Lower lobe of right lung (tissue), 2 donors: ENCODE results near the gene ATXN1. TPM values are rescaled to one million over a fixed set of nuclear protein-coding genes. Genes with fewer than 3 reads are reported as not detected.

Experiments used
- ATAC-seq, 2 donors: fragments of 200-7000 bp; cut with Tn5 transposase; one replicate each; pipeline ENCODE4 v1.9.1; 2020 to 2022; ENCODE audit warnings: mild to moderate bottlenecking in 2 of 2, moderate library complexity in 2 of 2
- DNase-seq: peaks from one replicate; pipeline ENCODE4 v3.0.0-alpha.2; 2020
- H3K27ac ChIP-seq: fragments of 200-600 bp; one replicate; pipeline ENCODE4 v1.8.0; 2022
- H3K27me3 ChIP-seq: fragments of 200-600 bp; one replicate; pipeline ENCODE4 v1.8.0; 2022; ENCODE audit warnings: low read depth
- H3K36me3 ChIP-seq: fragments of 200-600 bp; one replicate; pipeline ENCODE4 v1.8.0; 2022; ENCODE audit warnings: mild to moderate bottlenecking
- H3K4me1 ChIP-seq: fragments of 200-600 bp; one replicate; pipeline ENCODE4 v1.8.0; 2022
- H3K4me3 ChIP-seq: fragments of 200-600 bp; one replicate; pipeline ENCODE4 v1.8.0; 2022; ENCODE audit warnings: mild to moderate bottlenecking
- H3K9me3 ChIP-seq: fragments of 200-600 bp; one replicate; pipeline ENCODE4 v1.8.0; 2022
- intact Hi-C: fragments of 100-400 bp; cut with DNase I; formaldehyde crosslinking; loops from one replicate; pipeline ENCODE4 v1.11.0; 2022
- total RNA-seq: library from RNA; stranded (reverse); fragmentation: NEBNext Ultra II Directional; extraction: Animal tissue kit (Norgen Biotek cat#: 25700); gene quantifications from one replicate; pipeline ENCODE4 v1.2.1, GENCODE V29; 2021
- TF ChIP-seq, protein P1 (sequence below): fragments of 200-600 bp; IDR thresholded peaks from one replicate; pipeline ENCODE4 v1.8.0; 2022; ENCODE audit warnings: antibody characterized with exemption, mild to moderate bottlenecking
- donor health status: DM: no; HTN: yes; CAD: no; lungs with severe emphysema.

Gene ATXN1
- total RNA-seq, 1 donor from 2014 or later, result 75.9 TPM

DNA sequence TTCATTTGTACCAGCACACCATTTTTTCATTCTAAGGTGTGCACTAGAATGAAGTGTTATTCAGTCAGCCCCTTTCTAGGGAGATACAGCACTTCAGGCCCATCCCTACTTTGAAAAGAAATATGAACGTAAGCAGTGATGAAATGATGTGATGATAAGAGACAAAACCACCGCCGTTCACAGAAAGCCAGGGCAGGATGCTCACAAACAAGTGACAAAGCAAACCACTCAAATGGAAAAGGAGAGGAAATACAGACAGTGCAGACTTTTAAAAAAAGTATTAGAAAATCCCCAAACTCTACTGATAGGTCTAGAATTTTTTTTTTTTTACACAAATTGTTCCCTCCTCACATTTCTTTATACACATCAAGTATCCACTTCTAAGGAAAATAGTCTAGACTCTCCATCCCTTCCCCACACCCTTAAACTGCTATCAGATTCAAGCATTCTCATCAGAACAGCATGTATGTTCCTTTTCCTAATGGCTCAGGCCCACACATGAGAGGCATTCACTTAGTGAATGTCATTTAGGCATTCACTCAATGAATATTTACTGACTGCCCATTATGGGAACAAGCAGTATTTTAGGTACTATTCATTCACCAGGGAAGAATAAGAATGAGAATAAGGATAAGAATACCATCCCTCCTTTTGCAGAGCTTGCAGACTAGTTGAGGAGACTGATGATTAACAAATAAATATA, 279.4 kb downstream of the ATXN1 start:
- no peak overlapping the region for H3K27ac ChIP-seq
- peaks cover 14% of the 10 kb centered on the region for H3K36me3 ChIP-seq
- H3K27me3 ChIP-seq, result no peaks in the 10 kb centered on the region
- DNase-seq, result no peak
- H3K4me3 ChIP-seq, result no peak overlapping the region
- peaks cover 2% of the 10 kb centered on the region for H3K4me1 ChIP-seq
- TF ChIP-seq, protein P1, sequence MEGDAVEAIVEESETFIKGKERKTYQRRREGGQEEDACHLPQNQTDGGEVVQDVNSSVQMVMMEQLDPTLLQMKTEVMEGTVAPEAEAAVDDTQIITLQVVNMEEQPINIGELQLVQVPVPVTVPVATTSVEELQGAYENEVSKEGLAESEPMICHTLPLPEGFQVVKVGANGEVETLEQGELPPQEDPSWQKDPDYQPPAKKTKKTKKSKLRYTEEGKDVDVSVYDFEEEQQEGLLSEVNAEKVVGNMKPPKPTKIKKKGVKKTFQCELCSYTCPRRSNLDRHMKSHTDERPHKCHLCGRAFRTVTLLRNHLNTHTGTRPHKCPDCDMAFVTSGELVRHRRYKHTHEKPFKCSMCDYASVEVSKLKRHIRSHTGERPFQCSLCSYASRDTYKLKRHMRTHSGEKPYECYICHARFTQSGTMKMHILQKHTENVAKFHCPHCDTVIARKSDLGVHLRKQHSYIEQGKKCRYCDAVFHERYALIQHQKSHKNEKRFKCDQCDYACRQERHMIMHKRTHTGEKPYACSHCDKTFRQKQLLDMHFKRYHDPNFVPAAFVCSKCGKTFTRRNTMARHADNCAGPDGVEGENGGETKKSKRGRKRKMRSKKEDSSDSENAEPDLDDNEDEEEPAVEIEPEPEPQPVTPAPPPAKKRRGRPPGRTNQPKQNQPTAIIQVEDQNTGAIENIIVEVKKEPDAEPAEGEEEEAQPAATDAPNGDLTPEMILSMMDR, result no peak
- ATAC-seq, result peak in 1 of 2 donors; percentile 45
- intact Hi-C loops, result no loop called here
- H3K9me3 ChIP-seq, result no peaks in the 10 kb centered on the region

DNA sequence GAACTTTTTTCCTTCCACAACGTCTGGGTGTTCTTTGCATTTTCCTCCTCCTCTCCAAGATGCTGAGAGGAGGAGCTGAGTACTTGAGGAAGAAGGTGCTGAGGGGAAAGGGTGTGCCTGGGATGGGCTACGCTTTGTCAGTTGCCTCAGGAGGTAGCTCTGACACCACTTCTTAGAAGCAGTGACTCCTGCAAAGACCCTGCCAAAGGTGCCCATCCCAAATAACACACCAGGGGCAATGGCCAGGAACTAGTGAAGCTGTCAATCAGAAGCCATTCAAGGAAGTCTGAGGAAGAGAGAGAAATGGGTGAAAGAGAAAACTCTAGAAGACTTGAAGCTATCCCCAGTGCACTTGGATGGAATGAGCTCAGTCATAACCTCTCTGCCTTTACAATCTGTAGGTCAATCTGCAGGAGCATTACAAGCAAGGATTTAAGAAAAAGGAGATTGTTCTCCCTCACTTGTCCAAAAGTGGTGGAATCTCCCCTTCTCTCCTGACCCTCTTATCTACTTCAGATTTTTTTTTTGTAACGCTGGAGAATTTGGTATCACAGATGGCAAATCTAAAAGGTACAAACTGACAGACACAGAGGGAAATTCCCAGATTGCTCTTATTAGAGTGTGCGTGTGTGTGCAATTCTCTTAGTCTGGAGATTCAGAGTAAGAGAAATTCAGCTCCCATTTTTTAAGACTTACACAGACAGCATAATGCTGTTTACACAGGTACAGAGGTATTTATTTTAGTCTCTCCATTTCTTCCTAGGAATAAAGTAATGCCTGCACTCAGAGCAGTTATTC, 280.3 kb downstream of the ATXN1 start:
- TF ChIP-seq, protein P1, result no peak
- intact Hi-C loops, result no loop called here

DNA sequence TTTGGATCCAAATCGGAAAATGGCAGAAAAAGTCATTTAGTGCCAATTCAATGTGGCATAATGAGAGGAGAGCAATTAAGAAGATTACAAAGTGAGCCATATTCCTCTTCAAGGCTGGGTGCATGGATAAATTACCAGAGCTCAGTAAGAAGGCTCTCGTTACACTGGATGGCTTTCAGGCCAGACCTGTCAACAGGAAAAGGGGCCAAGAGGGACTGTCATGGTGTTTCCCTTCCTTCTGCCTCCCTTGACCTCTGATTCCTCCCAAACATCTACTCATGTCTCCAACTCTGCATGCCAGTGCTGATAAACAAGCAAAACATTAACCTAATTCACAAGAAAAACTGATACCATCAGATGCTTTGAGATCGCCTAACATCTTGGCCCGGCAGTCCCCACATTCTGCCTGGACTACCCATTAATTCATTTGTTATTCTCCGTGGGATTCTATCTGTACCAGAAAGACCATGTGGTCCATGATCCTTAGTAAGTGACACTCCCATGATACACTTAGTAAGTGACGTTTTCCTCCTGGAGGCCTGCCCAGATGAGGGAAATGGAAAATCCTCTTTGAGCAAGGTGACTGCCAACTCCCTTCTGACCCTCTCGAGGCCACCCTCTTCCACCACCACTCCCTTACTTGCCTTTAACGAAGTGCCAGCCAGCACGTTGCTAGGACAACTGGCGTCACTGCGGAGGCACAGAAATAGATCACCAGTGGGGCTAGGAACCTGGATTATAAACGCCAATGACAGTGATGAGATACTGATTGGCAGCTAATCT, 283.7 kb downstream of the ATXN1 start:
- DNase-seq, result peak; percentile 56
- Histone ChIP-seq H3K36me3 (no peaks in the 10 kb centered on the region), H3K4me1 (peaks cover under 1% of the 10 kb centered on the region), H3K4me3 (no peak overlapping the region), H3K27ac (no peak overlapping the region), H3K27me3 (no peaks in the 10 kb centered on the region), H3K9me3 (no peaks in the 10 kb centered on the region)
- intact Hi-C loops, result no loop called here
- ATAC-seq, result peak; percentile 72 to 79
- TF ChIP-seq, protein P1, result no peak

More for the DNA sequence above, 280.3 kb downstream of the ATXN1 start:
- ATAC-seq (no peak), DNase-seq (no peak)
- Histone ChIP-seq H3K9me3 (no peaks in the 10 kb centered on the region), H3K36me3 (peaks cover 14% of the 10 kb centered on the region), H3K27ac (no peak overlapping the region), H3K4me1 (no peaks in the 10 kb centered on the region), H3K27me3 (no peaks in the 10 kb centered on the region), H3K4me3 (no peak overlapping the region)

DNA sequence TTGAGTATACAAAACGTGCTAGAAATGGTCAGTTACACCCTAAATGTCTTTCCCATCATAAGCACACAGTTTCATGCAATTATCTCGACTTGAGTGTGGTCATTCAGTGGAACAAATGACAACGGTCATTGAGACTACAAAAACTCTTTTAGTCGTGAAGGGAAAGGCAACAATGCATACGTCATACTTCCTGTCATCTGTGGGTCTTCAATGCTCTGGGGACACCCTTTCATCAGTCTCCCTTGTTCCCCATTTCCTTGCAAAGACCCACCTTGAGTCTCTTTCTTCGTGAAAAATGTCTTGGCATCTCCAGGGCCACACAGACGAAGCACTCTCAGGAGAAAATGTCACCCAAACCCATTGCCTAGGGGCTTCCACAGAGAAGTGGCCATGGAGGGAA, 284.4 kb downstream of the ATXN1 start:
- no peak for DNase-seq
- Histone ChIP-seq H3K4me1 (peaks cover 7% of the 10 kb centered on the region), H3K27me3 (no peaks in the 10 kb centered on the region), H3K9me3 (no peaks in the 10 kb centered on the region), H3K27ac (no peak overlapping the region), H3K4me3 (no peak overlapping the region), H3K36me3 (no peaks in the 10 kb centered on the region)
- TF ChIP-seq, protein P1, result no peak
- intact Hi-C loops, result no loop called here
- no peak for ATAC-seq

DNA sequence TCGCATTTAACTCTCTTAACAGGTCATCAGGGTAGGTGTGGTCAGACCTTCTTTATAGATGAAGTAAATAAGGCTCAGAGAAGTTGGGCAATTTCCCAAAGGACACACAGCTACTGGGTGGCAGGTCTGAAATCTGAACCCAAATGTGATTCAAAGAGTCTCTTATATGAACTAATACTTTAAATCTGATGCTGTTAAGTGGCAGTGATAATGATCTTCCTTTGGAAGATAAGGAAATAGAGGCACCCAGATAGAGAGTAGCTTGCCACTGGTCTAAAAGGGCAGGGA, 285.8 kb downstream of the ATXN1 start:
- DNase-seq (no peak), ATAC-seq (no peak)
- H3K9me3 ChIP-seq, result no peaks in the 10 kb centered on the region
- no peaks in the 10 kb centered on the region for H3K36me3 ChIP-seq
- TF ChIP-seq, protein P1, result no peak
- peaks cover 15% of the 10 kb centered on the region for H3K4me1 ChIP-seq
- no peak overlapping the region for H3K4me3 ChIP-seq
- no peaks in the 10 kb centered on the region for H3K27me3 ChIP-seq
- H3K27ac ChIP-seq, result no peak overlapping the region
- intact Hi-C loops, result no loop called here
